Skeletal muscle cell (primary cell): ENCODE data around the gene FZR1.
"Not testable (repeated sequence)": the region's sequence is repeated elsewhere in the genome, so short reads cannot be mapped to it uniquely, and the experiment has no call there.

Source experiments
- DNase-seq: peaks from one replicate; pipeline ENCODE4 v3.0.0-alpha.2; 2010; ENCODE audit warnings: low read depth
- H3K4me3 ChIP-seq: 2 replicates; pipeline ENCODE4 v1.5.1; 2011; ENCODE audit warnings: low read depth, mild to moderate bottlenecking, control low read depth, low read length, moderate library complexity

The FZR1 gene

DNA sequence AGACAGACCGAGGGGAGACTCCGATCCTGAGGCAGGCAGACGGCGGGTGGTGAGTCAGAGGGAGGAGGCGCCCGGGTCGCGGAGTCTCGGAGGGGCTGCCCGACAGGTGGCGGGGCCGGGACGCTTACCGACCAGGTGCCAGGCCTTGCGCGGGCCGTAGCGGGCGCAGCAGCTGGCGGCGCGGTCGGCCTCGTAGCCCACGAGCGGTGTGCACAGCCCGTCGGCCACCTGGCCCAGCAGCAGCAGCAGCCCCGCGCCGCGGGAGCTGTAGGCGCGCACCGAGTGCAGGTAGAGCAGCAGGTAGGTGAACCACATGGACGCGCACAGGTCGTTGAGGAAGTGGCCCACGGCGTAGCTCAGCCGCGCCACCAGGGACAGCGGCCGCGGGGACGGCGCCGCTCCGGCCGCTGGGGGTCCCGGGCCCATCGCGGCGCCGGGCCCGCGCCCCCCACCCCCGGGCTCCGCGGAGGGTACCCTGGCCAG lies 50.9 kb downstream of the FZR1 start:
- no peak for DNase-seq
- H3K4me3 ChIP-seq: peak overlapping the region; percentile 70

- DNase-seq: peak; percentile 71
Observed at GRCh38 chr19:3557461-3558248, 51.5 kb downstream of the FZR1 start, which contains the start of gene MFSD12. Gene MFSD12 (minus strand): TSS chr19:3557586. CDS start chr19:3557403, 183 bp downstream.

DNA sequence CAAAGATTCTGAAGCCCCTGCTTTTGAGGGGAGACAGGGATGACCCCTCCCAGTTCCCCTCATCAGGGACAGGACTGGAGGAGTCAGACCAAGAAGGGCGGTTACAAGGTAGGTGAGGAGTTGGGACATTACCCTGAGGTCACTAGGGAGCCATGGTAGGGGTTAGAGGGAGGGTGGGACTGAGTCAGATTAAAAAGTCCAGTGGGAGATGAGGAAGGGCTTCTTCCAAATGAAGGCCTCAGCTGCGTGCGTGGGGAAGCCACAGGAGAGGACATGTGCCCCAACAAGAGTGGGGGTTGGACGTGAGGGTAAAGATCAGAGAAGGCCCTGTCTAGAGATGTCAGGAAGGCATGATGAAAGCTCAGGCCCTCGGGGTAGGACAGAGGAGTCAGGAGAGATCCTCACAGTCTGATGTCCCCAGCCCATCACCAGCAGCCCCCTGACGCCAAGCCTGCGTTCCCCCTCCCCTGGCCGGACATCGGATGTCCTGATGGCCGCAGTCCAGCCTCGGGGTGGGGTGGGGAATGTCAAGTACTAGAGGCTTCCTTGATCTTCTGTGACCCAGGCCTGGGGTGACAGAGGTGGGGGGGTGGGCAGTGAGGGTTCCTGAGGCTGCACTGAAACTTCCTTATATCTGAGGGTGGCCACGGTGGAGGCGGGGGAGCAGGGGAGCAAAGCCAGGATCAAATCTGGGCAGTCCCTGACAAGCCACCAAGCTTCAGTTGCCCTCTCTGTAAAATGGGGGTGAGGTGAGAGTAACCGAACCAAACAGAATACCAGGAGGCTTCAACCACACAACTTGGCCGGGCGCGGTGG lies 57.8 kb downstream of the FZR1 start:
- DNase-seq: no peak
- H3K4me3 ChIP-seq: no peak overlapping the region

More at GRCh38 chr19:3557461-3558248, 51.5 kb downstream of the FZR1 start, which contains the start of gene MFSD12:
- H3K4me3 ChIP-seq: peak within 1 kb of the TSS; percentile 70

DNA sequence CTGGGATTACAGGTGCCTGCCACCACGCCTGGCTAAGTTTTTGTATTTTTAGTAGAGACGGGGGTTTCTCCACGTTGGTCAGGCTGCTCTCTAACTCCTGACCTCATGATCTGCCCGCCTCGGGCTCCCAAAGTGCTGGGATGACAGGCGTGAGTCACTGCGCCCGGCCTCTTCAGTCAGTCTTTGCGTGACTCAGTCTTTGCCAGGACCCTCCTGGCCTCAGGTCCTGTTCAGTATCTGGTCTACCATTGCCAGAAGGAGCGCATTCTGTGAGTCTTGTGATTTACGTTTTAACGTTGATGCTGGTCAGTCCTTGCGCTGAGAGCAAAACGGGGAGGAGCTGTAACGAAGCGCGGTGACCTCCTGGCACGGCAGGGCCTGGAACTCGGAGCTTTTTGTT lies 59.0 kb downstream of the FZR1 start:
- DNase-seq: no peak
- no peak overlapping the region for H3K4me3 ChIP-seq

GRCh38 chr19:3570042-3570441 lies 63.9 kb downstream of the FZR1 start:
- not testable (repeated sequence) for DNase-seq, H3K4me3 ChIP-seq

DNA sequence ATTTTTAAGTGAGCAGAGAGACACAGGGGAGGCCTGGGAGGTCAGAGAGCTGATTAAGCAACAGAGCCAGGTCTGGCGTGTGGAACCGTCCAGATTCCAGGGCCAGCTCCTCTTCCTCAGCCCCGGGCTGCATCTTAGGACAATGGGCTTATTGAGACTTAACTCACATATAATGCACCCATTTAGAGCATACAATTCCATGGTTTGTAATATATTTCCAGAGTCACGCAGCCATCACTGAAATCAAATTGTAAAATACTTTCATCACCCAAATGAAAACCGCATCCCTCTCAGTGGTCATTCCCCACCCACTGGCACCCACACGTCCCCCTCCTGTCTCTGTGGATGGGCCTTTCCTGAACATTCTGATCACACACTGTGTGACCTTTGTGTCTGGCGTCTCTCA lies 64.5 kb downstream of the FZR1 start:
- DNase-seq: no peak
- no peak overlapping the region for H3K4me3 ChIP-seq

GRCh38 chr19:3572132-3572854 lies 66.2 kb downstream of the FZR1 start:
- peak overlapping the region; percentile 62 for H3K4me3 ChIP-seq
- peak; percentile 99 for DNase-seq

DNA sequence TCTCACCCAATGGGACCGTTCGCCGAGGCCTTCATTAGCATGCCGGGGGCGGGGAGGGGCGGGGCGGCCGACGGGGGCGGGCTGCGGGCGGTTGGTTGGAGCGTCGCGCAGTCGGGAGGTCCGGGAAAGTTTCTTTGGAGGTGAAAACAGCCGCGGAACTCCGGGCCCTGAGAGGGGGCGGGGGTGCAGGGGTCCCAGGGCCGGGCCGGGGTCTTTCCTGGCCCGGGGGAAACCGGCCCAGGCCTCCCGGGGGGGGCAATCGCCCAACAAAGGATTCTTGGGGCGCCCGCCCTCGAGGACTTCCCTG lies 66.7 kb downstream of the FZR1 start, which contains the start of gene HMG20B:
Gene HMG20B, plus strand, starts transcription at position 90 of the 307 bp plus-strand sequence. CDS start 366 bp downstream, outside the sequence.
- DNase-seq: no peak
- H3K4me3 ChIP-seq: peak within 1 kb of the TSS; percentile 94

- no peak for DNase-seq
- H3K4me3 ChIP-seq: peak overlapping the region; percentile 94
Observed at GRCh38 chr19:3573162-3573857, 67.2 kb downstream of the FZR1 start.

GRCh38 chr19:3573858-3574637 lies 67.9 kb downstream of the FZR1 start:
- DNase-seq: peak; percentile 84

DNA sequence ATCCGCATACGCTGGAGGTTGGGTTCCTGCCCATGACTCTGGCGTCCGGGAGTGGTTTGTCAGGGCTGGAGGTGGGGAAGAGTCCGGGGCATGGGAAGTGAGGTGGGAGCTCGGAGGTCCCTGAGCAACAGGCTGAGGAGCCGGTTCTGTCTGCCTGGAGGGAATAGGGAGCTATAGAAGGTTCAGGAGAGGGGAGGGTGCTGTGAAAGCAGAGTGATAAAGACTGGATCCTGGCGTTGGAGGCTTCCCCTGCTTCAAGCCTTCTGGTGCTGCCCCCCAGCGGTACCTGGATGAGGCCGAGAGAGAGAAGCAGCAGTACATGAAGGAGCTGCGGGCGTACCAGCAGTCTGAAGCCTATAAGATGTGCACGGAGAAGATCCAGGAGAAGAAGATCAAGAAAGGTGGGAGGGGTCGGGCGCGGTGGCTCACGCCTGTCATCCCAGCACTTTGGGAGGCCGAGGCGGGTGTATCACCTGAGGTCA lies 69.2 kb downstream of the FZR1 start:
- no peak overlapping the region for H3K4me3 ChIP-seq
- no peak for DNase-seq

More at GRCh38 chr19:3573858-3574637, 67.9 kb downstream of the FZR1 start:
- peak overlapping the region; percentile 94 for H3K4me3 ChIP-seq

GRCh38 chr19:3575949-3576673 lies 70.0 kb downstream of the FZR1 start:
- H3K4me3 ChIP-seq: peak overlapping the region; percentile 34
- DNase-seq: no peak

DNA sequence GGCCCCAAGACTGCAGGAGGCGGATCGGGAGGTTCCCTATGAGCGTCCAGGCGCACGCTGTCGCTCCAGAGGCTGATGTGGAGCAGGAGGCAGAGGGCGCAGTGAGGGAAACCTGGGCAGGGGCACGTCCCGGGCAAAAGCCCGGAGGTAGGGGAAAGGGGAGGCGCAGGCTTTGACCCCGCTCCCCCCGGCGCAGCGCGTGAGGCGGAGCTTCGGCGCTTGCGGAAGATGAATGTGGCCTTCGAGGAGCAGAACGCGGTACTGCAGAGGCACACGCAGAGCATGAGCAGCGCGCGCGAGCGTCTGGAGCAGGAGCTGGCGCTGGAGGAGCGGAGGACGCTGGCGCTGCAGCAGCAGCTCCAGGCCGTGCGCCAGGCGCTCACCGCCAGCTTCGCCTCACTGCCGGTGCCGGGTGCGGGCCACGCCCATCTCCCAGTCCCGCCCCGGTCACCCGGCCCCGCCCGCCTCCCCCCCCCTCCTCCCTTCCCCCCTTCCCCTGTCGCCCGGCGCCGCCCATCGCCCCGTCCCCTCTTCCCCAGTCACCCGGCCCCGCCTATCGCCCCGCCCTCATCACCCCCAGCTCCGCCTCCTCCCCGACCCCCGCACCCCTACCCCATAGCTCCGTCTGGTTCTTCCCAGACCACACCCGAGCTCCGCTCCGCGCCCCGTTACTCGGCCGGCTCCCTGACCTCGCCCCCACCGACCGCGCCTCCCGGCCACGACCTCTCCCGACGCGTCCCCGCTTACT lies 70.8 kb downstream of the FZR1 start:
- H3K4me3 ChIP-seq: peak overlapping the region; percentile 34
- DNase-seq: peak; percentile 35

GRCh38 chr19:3577723-3578344 lies 71.7 kb downstream of the FZR1 start:
- no peak for DNase-seq
- H3K4me3 ChIP-seq: no peak overlapping the region

DNA sequence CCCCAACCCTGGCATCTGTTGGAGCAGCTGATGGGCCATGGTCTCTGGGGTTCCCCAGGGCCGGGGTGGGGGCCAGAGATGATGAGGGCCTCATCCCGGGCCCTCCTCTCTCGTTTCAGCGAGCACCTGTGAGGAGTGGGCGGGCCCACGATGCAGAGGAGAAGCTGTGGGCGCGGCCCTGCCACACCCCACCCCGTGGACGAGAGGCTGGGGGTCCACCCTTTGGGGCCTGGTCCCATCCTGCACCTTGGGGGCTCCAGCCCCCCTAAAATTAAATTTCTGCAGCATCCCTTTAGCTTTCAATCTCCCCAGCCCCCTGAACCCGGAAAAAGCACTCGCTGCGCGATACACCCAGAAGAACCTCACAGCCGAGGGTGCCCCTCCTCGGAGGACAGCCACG lies 72.3 kb downstream of the FZR1 start:
- no peak overlapping the region for H3K4me3 ChIP-seq

GRCh38 chr19:3580156-3580934 lies 74.2 kb downstream of the FZR1 start:
- DNase-seq: peak; percentile 83

More for the DNA sequence above, 72.3 kb downstream of the FZR1 start:
- no peak for DNase-seq

More at GRCh38 chr19:3580156-3580934, 74.2 kb downstream of the FZR1 start:
- H3K4me3 ChIP-seq: no peak overlapping the region
